Endothelial cell (in vitro differentiated cells): ENCODE results near the gene CFAP77. TPM values are rescaled to one million over a fixed set of nuclear protein-coding genes. Genes with fewer than 3 reads are reported as not detected.
A peak's percentile ranks its signal among the peaks of the same experiment; 100 is the strongest.

Source experiments
- DNase-seq: peaks from one replicate; pipeline ENCODE4 v3.0.0; 2021; ENCODE audit warnings: low spot score
- H3K27ac Mint-ChIP-seq: one replicate; pipeline ENCODE4 v1.8.0; 2021; ENCODE audit warnings: mixed read lengths, inconsistent platforms; ENCODE audit not compliant: unreplicated experiment
- H3K27me3 Mint-ChIP-seq: one replicate; pipeline ENCODE4 v1.8.0; 2021; ENCODE audit warnings: mild to moderate bottlenecking, moderate library complexity, mixed read lengths, inconsistent platforms; ENCODE audit not compliant: unreplicated experiment
- H3K36me3 Mint-ChIP-seq: one replicate; pipeline ENCODE4 v1.8.0; 2021; ENCODE audit warnings: mild to moderate bottlenecking, low read depth, mixed read lengths, inconsistent platforms; ENCODE audit not compliant: unreplicated experiment
- H3K4me1 Mint-ChIP-seq: one replicate; pipeline ENCODE4 v1.8.0; 2021; ENCODE audit warnings: mild to moderate bottlenecking, mixed read lengths, inconsistent platforms; ENCODE audit not compliant: unreplicated experiment
- H3K4me3 Mint-ChIP-seq: one replicate; pipeline ENCODE4 v1.8.0; 2021; ENCODE audit warnings: mild to moderate bottlenecking, mixed read lengths, inconsistent platforms; ENCODE audit not compliant: unreplicated experiment
- H3K9me3 Mint-ChIP-seq: one replicate; pipeline ENCODE4 v1.8.0; 2021; ENCODE audit warnings: mixed read lengths, inconsistent platforms; ENCODE audit not compliant: unreplicated experiment
- total RNA-seq: library from RNA; stranded (reverse); fragmentation: NEBNext Ultra II Directional; extraction: Animal tissue kit (Norgen Biotek cat#: 25700); gene quantifications from one replicate; pipeline ENCODE4 v1.2.1, GENCODE V29; 2021; ENCODE audit not compliant: unreplicated experiment
- TF ChIP-seq, protein P1 (sequence below): fragments of 200-600 bp; sonication (generic); IDR thresholded peaks from one replicate; pipeline ENCODE4 v1.5.0; 2021; ENCODE audit warnings: antibody characterized with exemption; ENCODE audit not compliant: unreplicated experiment

The CFAP77 gene
- total RNA-seq, 1 donor from 2014 or later = 3.7 TPM

DNA sequence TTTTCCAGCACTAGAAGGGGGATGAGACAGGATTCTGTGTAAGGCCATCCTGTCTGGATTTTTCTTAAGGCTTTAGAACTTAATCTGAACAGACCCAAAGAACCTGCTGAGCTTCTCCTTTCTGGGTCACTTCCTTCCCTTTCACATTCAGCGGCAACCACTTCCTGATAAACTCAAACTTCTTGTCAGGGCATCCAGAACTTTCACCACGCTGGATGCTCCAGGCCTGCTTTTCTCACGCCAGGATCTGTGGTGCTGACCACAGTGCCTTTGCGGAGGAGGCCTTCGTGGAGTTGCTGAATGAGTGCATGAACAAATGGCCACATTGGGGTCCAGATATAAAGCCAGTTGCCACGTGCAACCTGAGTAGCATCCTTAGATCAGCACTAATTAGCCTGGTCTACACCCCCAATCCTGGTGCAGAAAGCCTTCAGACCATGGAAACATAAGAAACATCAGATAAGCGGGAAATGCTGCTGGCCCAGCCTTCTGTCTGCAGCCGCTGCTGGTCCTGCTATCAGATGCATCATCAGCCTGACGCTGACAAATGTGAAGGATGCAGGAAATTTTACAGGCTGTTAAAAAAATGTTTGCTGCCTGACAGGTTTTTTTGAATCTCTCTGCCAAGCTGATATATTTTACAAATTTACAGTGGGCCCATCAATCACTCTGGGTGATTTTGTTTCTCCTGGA, 97.1 kb downstream of the CFAP77 start:
- H3K27me3 Mint-ChIP-seq = peaks cover 12% of the 10 kb centered on the region
- H3K9me3 Mint-ChIP-seq = no peaks in the 10 kb centered on the region
- TF ChIP-seq, protein P1, sequence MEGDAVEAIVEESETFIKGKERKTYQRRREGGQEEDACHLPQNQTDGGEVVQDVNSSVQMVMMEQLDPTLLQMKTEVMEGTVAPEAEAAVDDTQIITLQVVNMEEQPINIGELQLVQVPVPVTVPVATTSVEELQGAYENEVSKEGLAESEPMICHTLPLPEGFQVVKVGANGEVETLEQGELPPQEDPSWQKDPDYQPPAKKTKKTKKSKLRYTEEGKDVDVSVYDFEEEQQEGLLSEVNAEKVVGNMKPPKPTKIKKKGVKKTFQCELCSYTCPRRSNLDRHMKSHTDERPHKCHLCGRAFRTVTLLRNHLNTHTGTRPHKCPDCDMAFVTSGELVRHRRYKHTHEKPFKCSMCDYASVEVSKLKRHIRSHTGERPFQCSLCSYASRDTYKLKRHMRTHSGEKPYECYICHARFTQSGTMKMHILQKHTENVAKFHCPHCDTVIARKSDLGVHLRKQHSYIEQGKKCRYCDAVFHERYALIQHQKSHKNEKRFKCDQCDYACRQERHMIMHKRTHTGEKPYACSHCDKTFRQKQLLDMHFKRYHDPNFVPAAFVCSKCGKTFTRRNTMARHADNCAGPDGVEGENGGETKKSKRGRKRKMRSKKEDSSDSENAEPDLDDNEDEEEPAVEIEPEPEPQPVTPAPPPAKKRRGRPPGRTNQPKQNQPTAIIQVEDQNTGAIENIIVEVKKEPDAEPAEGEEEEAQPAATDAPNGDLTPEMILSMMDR = no peak
- no peak for DNase-seq
- H3K36me3 Mint-ChIP-seq = no peaks in the 10 kb centered on the region
- no peak overlapping the region for H3K27ac Mint-ChIP-seq
- no peak overlapping the region for H3K4me3 Mint-ChIP-seq
- peaks cover 17% of the 10 kb centered on the region for H3K4me1 Mint-ChIP-seq

DNA sequence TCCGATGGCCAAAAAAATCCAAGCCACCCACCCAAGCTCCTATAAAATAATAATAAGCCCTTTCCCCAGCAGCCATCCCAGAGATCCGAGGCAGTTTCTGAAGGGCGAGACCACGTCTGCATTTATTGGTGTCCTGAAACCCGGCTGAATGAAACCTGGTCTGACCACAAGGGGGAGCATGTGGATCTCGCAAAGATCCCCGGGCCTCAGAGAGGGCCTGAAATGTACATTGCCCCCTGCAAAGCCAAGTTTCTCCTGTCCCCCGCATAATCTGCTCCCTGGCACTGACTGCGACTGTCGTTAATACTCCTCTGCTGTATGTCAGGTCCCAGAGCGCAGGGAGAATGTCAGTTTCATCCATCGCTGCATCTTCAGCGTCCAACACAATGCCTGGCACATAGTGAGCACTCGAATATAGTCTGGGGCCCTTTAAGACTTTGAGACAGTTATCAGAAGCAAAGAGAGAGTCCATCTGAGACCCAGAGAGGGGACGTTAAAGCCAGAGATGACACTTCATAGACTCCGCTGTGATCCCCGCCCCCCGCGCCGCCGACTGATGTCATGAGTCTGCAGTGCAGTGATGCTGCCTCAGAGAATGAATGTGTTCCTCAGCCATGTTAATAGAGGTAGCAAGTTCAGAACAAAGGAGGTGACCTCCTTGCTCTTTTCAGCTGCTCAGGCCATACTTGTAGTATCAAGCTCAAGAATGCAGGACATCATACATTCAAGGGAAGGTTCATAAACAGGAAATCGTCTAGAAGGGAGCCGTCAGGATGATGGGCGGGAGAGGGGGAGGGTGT, 97.9 kb downstream of the CFAP77 start:
- DNase-seq = peak; percentile 86
- no peak overlapping the region for H3K4me3 Mint-ChIP-seq
- no peak overlapping the region for H3K27ac Mint-ChIP-seq
- no peaks in the 10 kb centered on the region for H3K9me3 Mint-ChIP-seq
- peaks cover 17% of the 10 kb centered on the region for H3K4me1 Mint-ChIP-seq
- TF ChIP-seq, protein P1 = peak; percentile 71
- H3K36me3 Mint-ChIP-seq = no peaks in the 10 kb centered on the region
- H3K27me3 Mint-ChIP-seq = peaks cover 12% of the 10 kb centered on the region

- Mint-ChIP-seq H3K9me3 (no peaks in the 10 kb centered on the region), H3K27me3 (peaks cover 12% of the 10 kb centered on the region), H3K4me3 (no peak overlapping the region), H3K36me3 (no peaks in the 10 kb centered on the region), H3K27ac (no peak overlapping the region), H3K4me1 (peaks cover 17% of the 10 kb centered on the region)
- DNase-seq = no peak
- TF ChIP-seq, protein P1 = no peak
These were observed 100.2 kb downstream of the CFAP77 start for GRCh38 chr9:132509928-132510874.

GRCh38 chr9:132511191-132511999, 101.4 kb downstream of the CFAP77 start:
- DNase-seq = no peak
- Mint-ChIP-seq H3K4me1 (peaks cover 17% of the 10 kb centered on the region), H3K27ac (no peak overlapping the region), H3K36me3 (no peaks in the 10 kb centered on the region), H3K27me3 (peaks cover 12% of the 10 kb centered on the region), H3K9me3 (no peaks in the 10 kb centered on the region), H3K4me3 (no peak overlapping the region)
- TF ChIP-seq, protein P1 = no peak
